Ishikawa (cell line): ENCODE measurements around the gene MPO.

Experiments used
- CEBPB ChIP-seq: IDR thresholded peaks from 2 replicates; pipeline ENCODE4 v1.6.1; 2012
- CREB1 ChIP-seq: IDR thresholded peaks from 2 replicates; pipeline ENCODE4 v1.6.1; 2012; ENCODE audit warnings: low read depth
- EGR1 ChIP-seq: IDR thresholded peaks from 2 replicates; pipeline ENCODE4 v1.6.1; 2012
- EP300 ChIP-seq: IDR thresholded peaks from 2 replicates; pipeline ENCODE4 v1.6.1; 2012; ENCODE audit warnings: borderline replicate concordance
- FOXM1 ChIP-seq: IDR thresholded peaks from 2 replicates; pipeline ENCODE4 v1.6.1; 2012; ENCODE audit warnings: low read depth, borderline replicate concordance
- MAX ChIP-seq: IDR thresholded peaks from 2 replicates; pipeline ENCODE4 v1.6.1; 2012
- NFIC ChIP-seq: IDR thresholded peaks from 2 replicates; pipeline ENCODE4 v1.6.1; 2012
- RAD21 ChIP-seq: IDR thresholded peaks from 2 replicates; pipeline ENCODE4 v1.6.1; 2012; ENCODE audit warnings: low read depth
- REST ChIP-seq: IDR thresholded peaks from 2 replicates; pipeline ENCODE4 v1.6.1; 2012; ENCODE audit warnings: low read depth, mild to moderate bottlenecking
- TAF1 ChIP-seq: IDR thresholded peaks from 2 replicates; pipeline ENCODE4 v1.6.1; 2012; ENCODE audit warnings: low read depth, mild to moderate bottlenecking
- TCF12 ChIP-seq: IDR thresholded peaks from 2 replicates; pipeline ENCODE4 v1.6.1; 2012; ENCODE audit warnings: low read depth
- TEAD4 ChIP-seq: IDR thresholded peaks from 2 replicates; pipeline ENCODE4 v1.6.1; 2012
- USF1 ChIP-seq: IDR thresholded peaks from 2 replicates; pipeline ENCODE4 v1.6.1; 2012
- YY1 ChIP-seq: IDR thresholded peaks from 2 replicates; pipeline ENCODE4 v1.6.1; 2012; ENCODE audit warnings: low read depth
- ZBTB7A ChIP-seq: IDR thresholded peaks from 2 replicates; pipeline ENCODE4 v1.6.1; 2012; ENCODE audit warnings: low read depth

The MPO gene

GRCh38 chr17:58232707-58233156 is 48.0 kb downstream of the MPO start:
- TF ChIP-seq REST (no peak), CREB1 (no peak)

DNA sequence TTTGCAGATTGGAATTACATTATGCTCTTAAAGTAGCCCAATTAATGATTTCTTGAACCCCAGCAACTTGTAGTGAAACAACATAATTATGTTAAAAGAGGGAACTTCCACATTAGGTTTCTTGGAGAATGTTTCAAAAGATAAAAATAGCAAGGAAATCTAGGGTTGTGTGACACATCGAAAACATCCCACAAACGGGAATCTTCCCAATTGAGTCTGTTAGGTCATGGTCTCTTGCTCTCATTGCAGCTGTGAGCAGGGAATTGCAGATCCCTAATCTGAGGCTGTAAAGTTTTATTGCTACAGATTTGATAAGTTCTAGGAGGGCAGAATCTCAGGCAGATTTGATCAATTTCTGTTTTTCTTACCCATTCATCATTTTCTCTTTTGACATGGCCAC is 49.1 kb downstream of the MPO start:
- TF ChIP-seq MAX: no peak
- TF ChIP-seq EP300: no peak
- no peak for TF ChIP-seq ZBTB7A
- no peak for TF ChIP-seq YY1
- no peak for TF ChIP-seq NFIC
- TF ChIP-seq TEAD4: no peak

- no peak for TF ChIP-seq CEBPB
- TF ChIP-seq RAD21: no peak
- no peak for TF ChIP-seq CREB1
- no peak for TF ChIP-seq TAF1
- no peak for TF ChIP-seq MAX
- no peak for TF ChIP-seq EGR1
- TF ChIP-seq TEAD4: no peak
- TF ChIP-seq ZBTB7A: no peak
- no peak for TF ChIP-seq NFIC
- TF ChIP-seq EP300: no peak
- no peak for TF ChIP-seq USF1
- TF ChIP-seq FOXM1: no peak
Observed at GRCh38 chr17:58229881-58230280, 50.9 kb downstream of the MPO start.

DNA sequence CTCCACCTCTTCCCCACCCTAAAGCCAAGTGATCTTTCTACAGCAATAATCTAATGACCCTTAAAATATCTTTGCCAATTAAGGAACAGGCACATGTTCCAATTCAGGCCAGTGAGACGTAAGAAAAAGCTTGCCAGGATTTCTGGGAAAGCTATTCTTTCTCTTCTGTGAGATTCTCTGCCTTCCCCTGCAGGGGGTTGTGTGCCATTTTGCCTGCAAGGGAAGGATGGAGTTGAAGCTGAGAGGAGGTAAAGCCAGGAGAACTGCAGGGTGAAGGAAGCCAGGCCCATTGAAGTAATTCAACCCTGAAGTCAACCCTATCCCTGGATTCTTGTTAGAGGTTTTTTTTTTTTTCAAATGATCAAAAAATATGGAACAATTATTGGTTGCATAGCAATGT is 51.4 kb downstream of the MPO start:
- TF ChIP-seq TAF1 (no peak), RAD21 (no peak), CEBPB (no peak), REST (no peak), MAX (no peak), USF1 (no peak), FOXM1 (no peak), NFIC (no peak), TEAD4 (no peak), CREB1 (no peak), ZBTB7A (no peak), YY1 (no peak), TCF12 (no peak), EGR1 (no peak), EP300 (no peak)

GRCh38 chr17:58228679-58229078 is 52.1 kb downstream of the MPO start:
- TF ChIP-seq FOXM1 (no peak), EP300 (no peak), TEAD4 (no peak), NFIC (no peak), TCF12 (no peak), EGR1 (no peak), CREB1 (no peak), YY1 (no peak), RAD21 (no peak), ZBTB7A (no peak), USF1 (no peak), TAF1 (no peak), MAX (no peak), CEBPB (no peak)

DNA sequence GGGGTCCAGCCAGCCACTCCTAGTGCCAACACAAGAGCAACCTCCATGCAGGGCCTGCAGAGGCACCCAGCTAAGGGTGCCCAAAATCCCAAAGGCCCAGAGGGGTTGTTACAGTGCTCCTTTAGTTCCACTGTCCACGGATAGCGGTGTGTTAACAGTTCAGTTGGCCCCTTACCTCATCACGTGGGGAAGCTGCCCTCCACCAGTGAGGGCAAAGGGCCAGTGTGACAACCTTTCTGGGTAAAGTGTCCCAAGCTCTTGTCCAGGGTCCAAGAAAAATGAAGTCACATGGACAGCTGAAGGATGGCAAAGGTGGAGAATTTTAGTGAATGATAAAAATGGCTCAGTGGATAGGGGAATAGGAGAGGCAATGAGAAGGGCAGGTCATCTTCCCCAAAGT is 53.0 kb downstream of the MPO start:
- TF ChIP-seq YY1 (no peak), CREB1 (no peak), TCF12 (no peak), NFIC (no peak)
